NCI-H2227 (cell line): ENCODE data around the gene HKDC1.
A peak's percentile ranks its signal among the peaks of the same experiment; 100 is the strongest.
"Not testable (repeated sequence)": the region's sequence is repeated elsewhere in the genome, so short reads cannot be mapped to it uniquely, and the experiment has no call there.

ENCODE experiments used
- DNase-seq: peaks from one replicate; lab custom pipeline; 2025; ENCODE audit not compliant: unreplicated experiment; lab: John Stamatoyannopoulos, UW

Gene HKDC1

GRCh38 chr10:69278446-69278963 lies 58.4 kb downstream of the HKDC1 start, which contains the start of gene HK1:
TSS of gene HK1 (plus strand) at chr10:69278496.
- no peak for DNase-seq

DNA sequence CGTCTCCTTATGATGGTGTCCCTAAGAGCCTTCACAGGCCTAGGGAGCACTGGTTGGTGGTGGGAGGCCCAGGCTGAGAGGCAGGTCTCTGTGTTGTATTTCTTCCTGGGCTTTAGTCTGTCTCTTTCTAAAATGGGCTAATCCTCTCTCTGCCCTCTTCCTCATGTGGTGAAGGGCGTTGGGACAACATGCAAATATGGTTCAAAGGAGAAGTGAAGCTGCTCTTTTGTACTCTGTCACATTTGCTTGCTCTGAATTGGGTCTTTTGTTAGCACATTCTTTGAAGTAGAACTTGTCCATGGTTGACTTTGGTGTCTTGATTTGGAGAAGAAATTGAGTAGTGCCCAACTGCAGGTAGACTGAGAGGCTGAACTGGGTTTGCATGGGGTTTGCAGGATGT lies 59.0 kb downstream of the HKDC1 start:
- no peak for DNase-seq

GRCh38 chr10:69281507-69282413 lies 61.6 kb downstream of the HKDC1 start:
- DNase-seq, result no peak

GRCh38 chr10:69284402-69284801 lies 64.3 kb downstream of the HKDC1 start:
- not testable (repeated sequence) for DNase-seq

DNA sequence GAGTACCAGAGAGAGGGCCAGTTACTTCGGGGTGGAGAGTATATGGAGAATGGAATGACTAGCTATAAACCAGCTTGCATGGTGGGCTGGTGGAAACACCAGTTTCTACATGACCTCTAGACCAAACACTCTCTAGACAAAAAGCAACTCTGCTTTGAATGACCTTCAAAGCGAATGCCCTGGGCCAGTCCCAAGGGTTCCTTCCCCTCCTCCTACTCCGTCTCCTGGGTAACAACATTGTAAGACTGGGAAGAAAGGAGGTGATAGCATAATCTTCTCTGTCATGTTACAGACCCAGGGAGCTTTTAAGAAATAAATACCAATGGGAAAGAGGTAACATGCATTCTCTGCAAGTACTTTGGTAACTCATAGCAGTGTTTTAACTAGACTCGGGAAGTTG lies 65.6 kb downstream of the HKDC1 start:
- DNase-seq, result no peak

DNA sequence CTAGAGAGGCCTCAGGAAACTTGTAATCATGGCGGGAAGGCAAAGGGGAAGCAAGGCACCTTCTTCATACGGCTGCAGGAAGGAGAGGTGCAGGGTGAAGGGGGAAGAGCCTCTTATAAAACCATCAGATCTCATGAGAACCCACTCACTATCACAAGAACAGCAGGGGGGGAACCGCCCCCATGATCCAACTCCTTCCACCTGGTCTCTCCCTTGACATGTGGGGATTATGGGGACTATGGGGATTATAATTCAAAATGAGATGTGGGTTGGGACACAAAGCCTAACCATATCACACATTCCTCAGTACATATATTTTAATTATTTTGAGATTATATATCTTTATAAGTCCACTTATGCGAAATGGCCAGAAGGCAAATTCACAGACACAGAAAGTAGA lies 67.0 kb downstream of the HKDC1 start:
- DNase-seq, result peak; percentile 2

DNA sequence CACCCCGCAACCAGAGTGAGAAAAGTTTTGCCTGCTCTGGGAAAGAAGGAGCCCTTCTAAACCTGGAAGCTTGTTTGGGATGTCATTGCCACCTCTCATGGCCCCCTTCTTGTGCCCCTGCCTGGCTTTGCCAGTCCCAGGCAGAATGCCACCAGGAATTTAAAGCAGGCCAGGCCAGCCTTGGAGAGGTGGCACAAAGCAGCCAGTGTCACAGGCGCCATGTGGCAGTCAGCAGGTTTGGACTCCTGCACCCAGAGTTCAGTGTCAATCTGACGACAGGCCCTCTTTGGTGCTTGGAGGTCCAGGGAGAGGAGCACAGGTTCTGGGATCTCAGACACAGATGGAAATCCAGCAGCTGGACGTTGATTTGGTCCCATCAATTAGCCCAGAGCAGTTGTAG lies 70.9 kb downstream of the HKDC1 start:
- no peak for DNase-seq

DNA sequence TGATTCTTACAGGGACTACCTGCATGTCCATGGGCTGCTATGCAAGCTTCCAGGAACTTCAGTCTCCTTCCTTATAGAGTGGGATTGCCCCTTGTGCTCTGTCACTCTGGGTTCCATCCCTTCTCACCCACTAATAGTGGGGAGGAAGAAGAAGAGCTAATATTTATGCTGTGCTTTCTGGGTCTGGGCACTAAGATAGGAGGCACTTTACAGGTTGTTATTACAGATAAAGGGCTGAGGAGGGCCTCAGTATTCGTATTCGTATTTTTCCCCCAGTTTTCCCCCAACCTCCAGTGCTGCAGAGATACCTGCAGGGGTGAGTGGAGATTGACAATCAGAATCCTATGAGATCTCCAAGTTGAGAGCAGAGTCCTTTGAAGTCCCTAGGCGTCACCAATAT lies 72.3 kb downstream of the HKDC1 start:
- no peak for DNase-seq

- DNase-seq, result no peak
Measured at GRCh38 chr10:69295027-69295636, 75.0 kb downstream of the HKDC1 start.

- no peak for DNase-seq
Measured at GRCh38 chr10:69303632-69304051, 83.5 kb downstream of the HKDC1 start.

- no peak for DNase-seq
Measured at GRCh38 chr10:69306421-69306820, 86.3 kb downstream of the HKDC1 start.

- DNase-seq, result no peak
Measured at GRCh38 chr10:69307434-69307833, 87.3 kb downstream of the HKDC1 start.

- DNase-seq, result not testable (repeated sequence)
Measured at GRCh38 chr10:69308304-69308703, 88.2 kb downstream of the HKDC1 start.

GRCh38 chr10:69311309-69311708 lies 91.2 kb downstream of the HKDC1 start:
- DNase-seq, result no peak

DNA sequence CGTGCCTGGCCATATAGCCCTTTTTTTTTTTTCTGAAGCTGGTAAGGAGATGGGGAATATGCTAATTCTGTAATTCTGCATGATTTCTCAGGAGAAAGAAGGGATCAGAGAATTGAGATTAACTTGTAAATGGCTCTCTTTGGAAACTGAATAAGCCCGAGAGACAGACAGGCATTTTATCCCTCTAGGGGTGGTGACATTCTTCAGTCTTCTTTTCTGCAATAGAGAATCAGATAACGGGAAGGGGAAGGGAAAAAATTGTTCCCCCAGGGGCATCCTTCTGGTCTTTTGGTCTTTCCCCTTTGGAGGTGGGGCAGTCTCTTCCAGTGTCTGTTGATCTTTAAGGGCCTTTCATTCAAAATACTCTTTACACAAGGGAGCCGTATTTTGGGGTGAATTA lies 92.4 kb downstream of the HKDC1 start:
- no peak for DNase-seq

- DNase-seq, result no peak
Measured at GRCh38 chr10:69315100-69315542, 95.0 kb downstream of the HKDC1 start.

GRCh38 chr10:69315610-69316312 lies 95.6 kb downstream of the HKDC1 start:
- DNase-seq, result no peak

- DNase-seq, result no peak
Measured at GRCh38 chr10:69316313-69317059, 96.4 kb downstream of the HKDC1 start.
